ENCODE data around the gene TEDC1.

TEDC1 gene

GRCh38 chr14:105525326-105525725 is 34.3 kb downstream of the TEDC1 start:
- DNase-seq (ENCODE audit: low spot score) (no peak), FAIRE-seq (no peak)

DNA sequence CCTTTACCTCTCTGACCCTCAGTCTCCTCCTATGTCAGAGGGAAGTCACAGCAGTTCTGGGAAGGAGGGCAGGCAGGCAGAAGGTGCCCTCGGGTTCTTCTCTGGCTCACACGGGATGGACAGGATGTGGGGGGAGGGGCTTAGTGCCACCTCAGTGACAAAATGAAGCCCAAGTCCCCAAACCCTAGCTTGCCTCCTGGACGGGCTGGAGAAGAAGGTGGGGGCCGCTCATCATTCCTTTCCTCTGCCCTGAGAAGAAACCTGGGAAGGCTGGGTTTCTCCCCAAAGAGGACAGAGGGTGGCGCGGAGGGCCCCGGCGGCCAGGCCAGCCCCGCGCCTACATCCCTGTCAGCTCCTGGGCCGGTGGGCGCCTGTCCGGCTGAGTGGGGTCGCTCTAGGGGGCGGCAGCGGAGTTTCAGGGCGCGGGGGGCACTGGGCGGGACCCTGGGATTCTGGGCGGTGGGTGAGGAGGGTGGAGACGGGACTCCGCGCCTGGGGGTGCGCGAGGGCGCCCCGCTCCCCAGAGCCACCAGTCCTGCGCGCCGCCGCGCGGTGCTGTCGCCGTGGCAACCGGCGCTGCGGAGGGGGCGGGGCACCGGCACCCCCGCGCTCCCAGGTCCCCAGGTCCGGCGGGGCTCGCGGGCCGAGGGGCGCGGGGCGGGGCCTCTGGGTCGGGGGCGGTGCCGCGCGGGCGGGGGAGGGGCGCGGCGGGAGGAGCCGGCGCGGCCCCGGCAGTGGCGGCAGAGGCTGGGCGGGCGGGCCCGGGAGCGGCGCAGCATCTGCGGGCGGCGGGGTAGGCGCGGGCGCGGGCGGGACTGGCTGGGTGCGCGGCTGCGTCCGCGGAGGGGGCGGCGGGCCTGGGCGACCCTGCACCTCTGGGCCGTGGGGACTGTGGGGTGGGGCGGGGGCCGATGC is 35.1 kb downstream of the TEDC1 start, which contains the start of gene TMEM121:
Gene TMEM121, plus strand, starts transcription at position 723 of the 915 bp plus-strand sequence. CDS start 2,252 bp downstream, outside the sequence.
- DNase-seq (ENCODE audit: low spot score) (no peak), FAIRE-seq (no peak)

GRCh38 chr14:105526776-105527380 is 35.8 kb downstream of the TEDC1 start:
- no peak for FAIRE-seq
- DNase-seq (ENCODE audit: low spot score): no peak

DNA sequence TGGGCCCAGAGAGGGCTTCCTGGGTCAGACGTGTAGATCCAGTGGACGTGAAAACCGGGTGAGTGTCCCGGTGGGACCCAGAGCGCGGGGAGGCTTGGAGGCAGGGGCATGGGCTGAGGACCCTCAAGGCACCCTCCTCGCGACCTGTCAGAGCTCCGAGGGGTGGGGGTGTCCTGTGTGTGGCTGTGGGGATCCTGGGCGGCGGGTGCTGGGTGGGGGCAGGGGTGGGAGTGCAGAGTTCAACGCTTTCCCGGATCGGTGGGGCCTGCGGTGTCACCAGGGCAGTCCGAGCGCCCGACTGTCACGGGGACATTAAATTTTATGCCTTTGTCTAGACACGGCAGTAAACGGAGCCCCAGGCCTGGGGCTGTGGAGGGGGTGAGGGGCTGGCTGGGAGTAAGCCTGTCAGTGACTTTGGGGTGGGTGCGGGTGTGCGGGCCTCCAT is 36.4 kb downstream of the TEDC1 start:
- no peak for FAIRE-seq
- no peak for DNase-seq (ENCODE audit: low spot score)

DNA sequence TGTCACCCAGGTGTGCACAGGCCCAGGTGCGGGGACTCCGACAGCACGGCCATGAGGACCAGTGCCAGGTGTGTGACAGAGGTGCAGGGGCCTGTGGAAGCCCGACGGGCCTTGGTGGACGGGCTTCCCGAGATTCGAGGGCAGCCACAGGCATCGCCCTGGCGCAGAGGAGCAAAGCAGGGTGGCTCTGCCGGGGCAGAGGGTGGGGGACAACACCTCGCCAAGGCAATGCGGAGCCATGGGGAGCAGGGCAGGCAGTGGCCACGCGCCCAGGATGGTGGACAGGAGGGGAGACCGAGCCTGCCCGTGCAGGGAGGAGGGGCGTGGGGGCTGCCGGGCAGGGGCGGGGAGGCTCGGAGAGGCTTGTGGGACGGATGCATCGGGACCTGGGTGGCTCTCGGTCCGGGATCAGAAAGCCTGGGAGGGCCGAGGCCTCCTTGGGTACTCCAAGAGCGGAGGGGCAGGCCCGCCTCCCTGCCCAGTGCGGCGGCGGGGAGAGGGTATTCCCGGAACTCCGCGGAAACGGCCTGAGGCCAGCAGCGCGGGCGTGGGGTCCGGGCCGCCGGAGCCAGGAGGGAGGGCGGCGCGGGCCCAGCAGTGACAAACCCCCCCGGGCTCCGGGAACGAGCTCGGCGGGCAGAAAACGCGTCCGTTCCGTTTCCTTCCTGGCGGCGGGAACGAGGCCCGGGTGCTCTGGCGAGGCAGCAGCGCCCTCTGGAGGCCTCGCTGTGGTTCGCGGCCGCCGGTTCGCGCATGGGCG is 37.0 kb downstream of the TEDC1 start:
- DNase-seq (ENCODE audit: low spot score): peak; percentile 15
- no peak for FAIRE-seq

DNA sequence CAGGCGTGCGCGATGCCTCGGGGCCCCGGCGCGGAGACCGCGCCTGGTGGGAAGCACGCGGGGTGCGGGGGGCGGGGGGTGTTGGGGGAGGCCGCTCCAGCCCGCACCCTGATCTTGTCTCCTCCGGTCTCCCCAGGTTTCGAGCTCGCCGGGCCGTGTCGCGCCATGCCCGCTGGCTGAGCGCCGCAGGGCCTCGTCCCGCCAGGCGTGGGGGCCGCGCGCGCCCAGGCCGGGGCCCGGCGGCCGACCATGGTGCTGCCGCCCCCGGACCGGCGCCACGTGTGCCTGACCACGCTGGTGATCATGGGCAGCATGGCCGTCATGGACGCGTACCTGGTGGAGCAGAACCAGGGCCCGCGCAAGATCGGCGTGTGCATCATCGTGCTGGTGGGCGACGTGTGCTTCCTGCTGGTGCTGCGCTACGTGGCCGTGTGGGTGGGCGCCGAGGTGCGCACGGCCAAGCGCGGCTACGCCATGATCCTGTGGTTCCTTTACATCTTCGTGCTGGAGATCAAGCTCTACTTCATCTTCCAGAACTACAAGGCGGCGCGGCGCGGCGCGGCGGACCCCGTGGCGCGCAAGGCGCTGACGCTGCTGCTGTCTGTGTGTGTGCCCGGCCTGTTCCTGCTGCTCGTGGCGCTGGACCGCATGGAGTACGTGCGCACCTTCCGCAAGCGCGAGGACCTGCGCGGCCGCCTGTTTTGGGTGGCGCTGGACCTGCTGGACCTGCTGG is 37.7 kb downstream of the TEDC1 start:
- no peak for FAIRE-seq
- no peak for DNase-seq (ENCODE audit: low spot score)

DNA sequence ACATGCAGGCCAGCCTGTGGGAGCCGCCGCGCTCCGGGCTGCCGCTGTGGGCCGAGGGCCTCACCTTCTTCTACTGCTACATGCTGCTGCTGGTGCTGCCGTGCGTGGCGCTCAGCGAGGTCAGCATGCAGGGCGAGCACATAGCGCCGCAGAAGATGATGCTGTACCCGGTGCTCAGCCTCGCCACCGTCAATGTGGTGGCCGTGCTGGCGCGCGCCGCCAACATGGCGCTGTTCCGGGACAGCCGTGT is 38.2 kb downstream of the TEDC1 start:
- DNase-seq (ENCODE audit: low spot score): no peak

GRCh38 chr14:105529569-105530284 is 38.7 kb downstream of the TEDC1 start:
- DNase-seq (ENCODE audit: low spot score) (no peak), FAIRE-seq (no peak)

More for the DNA sequence above, 38.2 kb downstream of the TEDC1 start:
- no peak for FAIRE-seq

DNA sequence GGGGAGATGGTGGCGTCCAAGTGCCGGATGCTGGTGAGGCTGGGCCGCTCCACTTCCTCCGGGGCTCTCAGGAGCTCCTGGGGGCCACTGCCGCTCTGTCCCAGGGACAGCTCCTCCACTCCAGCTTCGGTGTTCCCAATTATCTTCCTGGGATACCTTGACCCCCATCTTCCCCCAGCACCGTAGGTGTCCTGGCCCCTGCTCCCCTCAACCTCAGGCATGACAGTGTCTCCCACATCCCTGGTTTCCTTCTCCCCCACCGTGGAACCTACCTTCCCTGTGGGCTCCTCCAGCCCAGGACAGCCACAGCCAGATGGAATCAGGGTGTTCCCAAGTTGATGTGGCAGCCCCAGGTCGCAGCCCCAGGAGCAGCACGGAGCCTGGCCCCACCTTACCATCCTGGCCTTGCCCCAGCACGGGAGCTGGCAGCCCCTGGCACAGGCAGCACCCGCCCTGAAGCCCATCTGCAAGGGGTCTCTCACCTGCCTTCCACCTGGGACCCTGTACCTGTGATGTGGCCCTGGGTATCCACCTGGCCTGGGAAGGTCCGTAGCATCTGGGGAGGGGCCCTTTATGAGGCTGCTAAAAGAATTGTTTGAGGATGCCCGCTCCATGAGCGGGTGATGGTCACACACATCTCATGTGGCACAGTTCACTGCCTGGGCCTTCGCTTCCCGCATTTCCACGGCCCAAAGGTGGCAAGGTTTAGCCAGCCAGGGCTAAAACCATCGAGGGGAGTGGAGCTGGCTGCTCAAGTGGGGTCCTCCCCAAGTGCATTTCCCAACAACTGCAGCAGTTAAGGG is 39.4 kb downstream of the TEDC1 start:
- no peak for FAIRE-seq
- no peak for DNase-seq (ENCODE audit: low spot score)

- no peak for FAIRE-seq
- no peak for DNase-seq (ENCODE audit: low spot score)
Observed at GRCh38 chr14:105531088-105531893, 40.2 kb downstream of the TEDC1 start.

- FAIRE-seq (no peak), DNase-seq (ENCODE audit: low spot score) (no peak)
Observed at GRCh38 chr14:105531894-105532623, 41.0 kb downstream of the TEDC1 start.

DNA sequence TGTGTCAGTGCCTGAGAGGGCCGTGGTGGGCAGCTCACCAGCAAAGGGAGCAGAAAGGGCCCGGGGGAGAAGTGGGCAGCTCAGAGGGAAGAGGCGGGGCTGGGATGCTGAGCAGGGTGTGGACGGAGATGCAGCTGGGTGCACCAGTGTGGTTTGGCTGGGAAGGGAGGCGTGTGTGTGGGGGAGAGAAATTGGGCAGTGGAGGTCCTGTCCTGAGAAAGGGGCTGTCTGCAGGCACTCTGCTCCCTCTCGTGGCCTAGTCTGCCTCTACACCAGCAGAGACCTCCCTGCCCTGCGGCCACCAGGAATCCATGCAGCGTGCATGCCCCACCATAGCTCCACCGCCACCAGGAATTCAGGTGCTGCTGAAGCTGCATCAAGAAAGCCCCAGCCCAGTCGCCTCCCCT is 41.7 kb downstream of the TEDC1 start:
- no peak for FAIRE-seq
- DNase-seq (ENCODE audit: low spot score): no peak

- DNase-seq (ENCODE audit: low spot score): no peak
- FAIRE-seq: no peak
Observed at GRCh38 chr14:105533391-105533790, 42.3 kb downstream of the TEDC1 start.

GRCh38 chr14:105533811-105534498 is 42.9 kb downstream of the TEDC1 start:
- FAIRE-seq: no peak

DNA sequence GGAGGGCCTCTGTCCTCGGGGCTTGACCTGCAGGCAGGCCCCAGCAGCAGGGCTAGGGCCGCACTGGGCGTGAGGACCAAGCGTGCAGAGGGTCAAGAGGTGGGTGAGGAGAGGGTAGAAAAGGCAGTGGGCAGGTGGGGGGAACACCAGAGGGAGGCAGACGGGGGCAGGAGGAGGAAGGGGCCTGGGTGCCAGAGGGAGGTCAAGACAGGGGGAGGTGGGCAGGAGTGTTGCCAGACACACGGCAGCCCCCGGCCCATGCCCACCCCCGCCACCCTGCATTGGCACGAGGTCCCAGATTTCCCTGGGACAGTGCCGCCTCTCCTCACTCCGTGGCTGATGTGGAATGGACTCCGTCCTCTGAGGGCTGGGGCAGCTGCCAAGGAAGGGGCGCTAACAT is 43.5 kb downstream of the TEDC1 start:
- no peak for FAIRE-seq
- no peak for DNase-seq (ENCODE audit: low spot score)

More at GRCh38 chr14:105533811-105534498, 42.9 kb downstream of the TEDC1 start:
- DNase-seq (ENCODE audit: low spot score): no peak

DNA sequence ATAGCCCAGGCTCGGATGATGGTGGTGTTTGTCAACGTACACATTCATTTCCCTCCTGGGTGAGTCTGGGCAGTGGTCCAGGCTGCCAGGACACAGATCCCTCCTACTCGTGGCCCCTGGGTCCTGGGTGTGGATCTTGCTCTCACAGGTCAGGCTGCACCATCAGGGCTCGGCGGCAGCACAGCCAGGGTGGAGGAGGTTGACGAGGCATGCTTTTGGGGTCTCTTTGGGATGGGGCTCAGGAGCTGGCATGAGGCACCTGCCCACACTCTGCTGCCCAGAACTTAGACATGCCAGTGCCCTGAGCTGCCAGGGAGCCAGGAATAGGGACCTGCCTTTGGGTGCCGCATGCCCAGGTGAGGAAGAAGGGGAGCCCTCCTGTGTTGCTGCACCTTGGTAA is 45.0 kb downstream of the TEDC1 start:
- FAIRE-seq (no peak), DNase-seq (ENCODE audit: low spot score) (no peak)

DNA sequence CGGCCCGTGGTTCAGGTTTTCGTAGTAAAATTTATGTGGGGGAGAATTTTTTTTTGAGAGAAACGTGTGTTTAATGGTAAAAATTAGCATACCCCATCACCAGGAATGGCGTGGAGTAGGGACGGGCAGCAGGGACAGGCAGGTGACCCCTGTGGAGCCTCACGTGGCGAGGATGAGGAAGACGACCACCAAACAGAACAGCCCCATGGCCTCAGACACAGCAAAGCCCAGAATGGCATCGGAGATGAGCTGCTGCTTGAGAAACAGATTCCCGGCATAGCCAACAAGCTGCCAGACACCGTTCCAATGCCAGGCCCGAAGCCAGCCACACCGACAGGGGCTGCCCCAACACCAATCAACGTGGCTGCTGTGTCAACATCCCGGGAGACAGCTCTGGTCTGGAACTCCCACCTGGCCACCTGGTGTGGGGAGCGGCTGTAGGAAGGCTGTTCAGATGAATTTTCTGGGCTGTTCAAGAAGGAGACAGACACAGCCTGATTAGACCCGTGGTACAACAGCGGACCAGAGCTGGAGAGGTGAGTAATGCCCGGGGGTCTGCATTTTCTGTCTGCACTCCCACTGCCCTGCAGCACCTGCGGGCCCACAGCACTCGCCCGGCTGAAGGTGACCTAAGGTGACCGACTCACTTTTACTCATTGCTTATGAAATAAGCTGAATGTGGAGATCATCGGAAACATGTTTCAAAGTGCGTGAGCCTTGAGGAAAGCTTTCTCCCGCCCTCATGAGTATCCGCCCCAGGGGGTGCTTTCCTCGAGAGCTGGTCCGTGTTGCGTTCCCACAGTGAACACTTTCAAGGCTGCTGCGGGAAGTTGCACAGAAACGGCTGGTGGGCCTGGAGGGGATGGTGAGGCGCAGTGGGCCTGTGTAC is 45.9 kb downstream of the TEDC1 start:
- FAIRE-seq: no peak

More for the DNA sequence above, 45.9 kb downstream of the TEDC1 start:
- DNase-seq (ENCODE audit: low spot score): no peak
